Astrocyte (in vitro differentiated cells and primary cell): Measurements from ENCODE around the gene NTM. TPM values are rescaled to one million over a fixed set of nuclear protein-coding genes. Genes with fewer than 3 reads are reported as not detected.

ENCODE experiments used
- DNase-seq: peaks from one replicate; pipeline ENCODE4 v3.0.0-alpha.2; 2010; ENCODE audit warnings: low read depth
- FAIRE-seq: peaks from 2 replicates; lab custom pipeline; 2011; peaks lifted over from hg19 to GRCh38; lab: Jason Lieb, UNC
- H2AFZ ChIP-seq: 2 replicates; pipeline ENCODE4 v1.6.0; 2012; ENCODE audit warnings: low read depth, low read length, inconsistent platforms
- H3K27ac ChIP-seq: 2 replicates; pipeline ENCODE4 v1.5.1; 2011; ENCODE audit warnings: low read depth, low read length, inconsistent platforms
- H3K27me3 ChIP-seq: 2 replicates; pipeline ENCODE4 v1.6.0; 2011; ENCODE audit warnings: low read length, inconsistent platforms; ENCODE audit not compliant: insufficient read depth
- H3K36me3 ChIP-seq: 2 replicates; pipeline ENCODE4 v1.5.1; 2011; ENCODE audit warnings: low read length, inconsistent platforms; ENCODE audit not compliant: insufficient read depth
- H3K4me1 ChIP-seq: 2 replicates; pipeline ENCODE4 v1.5.1; 2011; ENCODE audit warnings: low read length, inconsistent platforms; ENCODE audit not compliant: insufficient read depth
- H3K4me2 ChIP-seq: 2 replicates; pipeline ENCODE4 v1.6.0; 2012; ENCODE audit warnings: low read length, inconsistent platforms
- H3K4me3 ChIP-seq: 2 replicates; pipeline ENCODE4 v1.5.1; 2011; ENCODE audit warnings: low read depth, mild to moderate bottlenecking, low read length, inconsistent platforms; ENCODE audit not compliant: insufficient read depth
- H3K79me2 ChIP-seq: 2 replicates; pipeline ENCODE4 v1.6.0; 2012; ENCODE audit warnings: mild to moderate bottlenecking, low read length, inconsistent platforms; ENCODE audit not compliant: insufficient read depth
- H3K9ac ChIP-seq: 2 replicates; pipeline ENCODE4 v1.6.0; 2012; ENCODE audit warnings: mild to moderate bottlenecking, low read length, inconsistent platforms
- H3K9me3 ChIP-seq: 2 replicates; pipeline ENCODE4 v1.5.1; 2012; ENCODE audit warnings: low read depth, mild to moderate bottlenecking, low read length, inconsistent platforms; ENCODE audit not compliant: insufficient read depth
- H4K20me1 ChIP-seq: 2 replicates; pipeline ENCODE4 v1.6.0; 2012; ENCODE audit warnings: low read length, inconsistent platforms; ENCODE audit not compliant: insufficient read depth
- H3K27ac Mint-ChIP-seq: one replicate; pipeline ENCODE4 v1.8.0; 2021; ENCODE audit warnings: mild to moderate bottlenecking, mixed read lengths; ENCODE audit not compliant: unreplicated experiment
- H3K27me3 Mint-ChIP-seq: one replicate; pipeline ENCODE4 v1.8.0; 2021; ENCODE audit warnings: low read depth, mixed read lengths; ENCODE audit not compliant: unreplicated experiment
- H3K36me3 Mint-ChIP-seq: one replicate; pipeline ENCODE4 v1.8.0; 2021; ENCODE audit warnings: low read depth, mixed read lengths; ENCODE audit not compliant: unreplicated experiment
- H3K4me1 Mint-ChIP-seq: one replicate; pipeline ENCODE4 v1.8.0; 2021; ENCODE audit warnings: low read depth, mixed read lengths; ENCODE audit not compliant: unreplicated experiment
- H3K4me3 Mint-ChIP-seq: one replicate; pipeline ENCODE4 v1.8.0; 2021; ENCODE audit warnings: mild to moderate bottlenecking, moderate library complexity, mixed read lengths; ENCODE audit not compliant: unreplicated experiment
- H3K9me3 Mint-ChIP-seq: one replicate; pipeline ENCODE4 v1.8.0; 2021; ENCODE audit warnings: mild to moderate bottlenecking, mixed read lengths; ENCODE audit not compliant: unreplicated experiment
- EZH2 ChIP-seq: IDR thresholded peaks from 2 replicates; pipeline ENCODE4 v1.6.1; 2012; ENCODE audit warnings: mild to moderate bottlenecking, low read length, inconsistent platforms; ENCODE audit not compliant: insufficient read depth
- total RNA-seq: library from RNA; stranded (reverse); gene quantifications from 2 replicates; pipeline ENCODE4 v1.2.1, GENCODE V29; 2021
- TF ChIP-seq, protein P1 (sequence below): IDR thresholded peaks from 2 replicates; pipeline ENCODE4 v1.5.1; 2011; ENCODE audit warnings: low read depth, mild to moderate bottlenecking, inconsistent platforms, low read length, moderate library complexity; ENCODE audit not compliant: insufficient read depth

NTM gene
- total RNA-seq, 1 donor from 2014 or later, result 98.2 TPM

DNA sequence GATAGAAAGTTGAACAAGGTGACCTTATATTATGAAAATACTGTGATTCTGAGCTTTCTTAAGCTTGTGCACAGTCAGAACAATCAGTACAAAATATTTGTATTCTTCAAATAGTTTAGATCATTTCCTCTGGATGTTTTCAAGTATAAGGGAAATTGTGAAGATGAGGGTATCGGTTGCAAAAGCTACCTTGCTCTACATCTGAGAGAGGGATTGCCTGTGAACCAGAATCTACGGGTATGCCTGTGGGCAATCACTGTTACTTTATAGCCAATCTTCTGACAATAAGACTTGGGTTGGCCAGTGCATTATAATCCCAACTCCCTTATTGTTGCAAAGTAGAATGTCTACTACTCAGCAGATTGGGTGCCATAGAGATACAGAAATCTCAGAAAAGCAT lies 90.5 kb downstream of the NTM start:
- Mint-ChIP-seq H3K9me3 (peaks cover 2% of the 10 kb centered on the region), H3K4me1 (peaks cover 5% of the 10 kb centered on the region), H3K27ac (no peak overlapping the region), H3K36me3 (peaks cover 1% of the 10 kb centered on the region), H3K4me3 (no peak overlapping the region), H3K27me3 (peaks cover 34% of the 10 kb centered on the region)
- DNase-seq (no peak), FAIRE-seq (no peak)
- no peak overlapping the region for H3K27ac ChIP-seq
- no peaks in the 10 kb centered on the region for H4K20me1 ChIP-seq
- H3K4me2 ChIP-seq, result no peak overlapping the region
- no peaks in the 10 kb centered on the region for H3K9me3 ChIP-seq
- peaks cover 9% of the 10 kb centered on the region for H3K27me3 ChIP-seq
- H3K4me1 ChIP-seq, result no peaks in the 10 kb centered on the region
- no peaks in the 10 kb centered on the region for H3K79me2 ChIP-seq
- no peak overlapping the region for H3K4me3 ChIP-seq
- TF ChIP-seq, protein P1, sequence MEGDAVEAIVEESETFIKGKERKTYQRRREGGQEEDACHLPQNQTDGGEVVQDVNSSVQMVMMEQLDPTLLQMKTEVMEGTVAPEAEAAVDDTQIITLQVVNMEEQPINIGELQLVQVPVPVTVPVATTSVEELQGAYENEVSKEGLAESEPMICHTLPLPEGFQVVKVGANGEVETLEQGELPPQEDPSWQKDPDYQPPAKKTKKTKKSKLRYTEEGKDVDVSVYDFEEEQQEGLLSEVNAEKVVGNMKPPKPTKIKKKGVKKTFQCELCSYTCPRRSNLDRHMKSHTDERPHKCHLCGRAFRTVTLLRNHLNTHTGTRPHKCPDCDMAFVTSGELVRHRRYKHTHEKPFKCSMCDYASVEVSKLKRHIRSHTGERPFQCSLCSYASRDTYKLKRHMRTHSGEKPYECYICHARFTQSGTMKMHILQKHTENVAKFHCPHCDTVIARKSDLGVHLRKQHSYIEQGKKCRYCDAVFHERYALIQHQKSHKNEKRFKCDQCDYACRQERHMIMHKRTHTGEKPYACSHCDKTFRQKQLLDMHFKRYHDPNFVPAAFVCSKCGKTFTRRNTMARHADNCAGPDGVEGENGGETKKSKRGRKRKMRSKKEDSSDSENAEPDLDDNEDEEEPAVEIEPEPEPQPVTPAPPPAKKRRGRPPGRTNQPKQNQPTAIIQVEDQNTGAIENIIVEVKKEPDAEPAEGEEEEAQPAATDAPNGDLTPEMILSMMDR, result no peak
- TF ChIP-seq EZH2, result no peak
- H2AFZ ChIP-seq, result no peak overlapping the region
- H3K9ac ChIP-seq, result no peak overlapping the region
- H3K36me3 ChIP-seq, result no peaks in the 10 kb centered on the region

DNA sequence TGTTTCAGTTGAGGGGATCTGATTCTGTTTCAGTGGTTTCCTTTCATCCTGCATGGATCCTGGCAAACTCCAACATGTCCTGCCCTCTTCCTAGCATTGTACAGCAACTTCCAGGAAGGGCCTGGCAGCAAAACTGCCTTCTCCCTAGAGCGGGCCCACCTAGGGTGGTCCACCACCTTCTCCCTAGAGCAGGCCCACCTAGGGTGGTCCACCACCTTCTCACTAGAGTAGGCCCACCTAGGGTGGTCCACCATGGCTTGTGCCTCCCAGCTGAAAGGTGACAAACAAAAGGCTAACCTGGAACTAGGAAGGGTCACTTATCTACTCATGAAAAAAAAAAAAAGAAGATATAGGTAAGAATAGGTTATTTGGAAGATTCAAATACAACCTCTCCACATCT lies 92.2 kb downstream of the NTM start:
- H3K79me2 ChIP-seq, result no peaks in the 10 kb centered on the region
- H4K20me1 ChIP-seq, result no peaks in the 10 kb centered on the region
- no peak overlapping the region for H2AFZ ChIP-seq
- H3K4me3 ChIP-seq, result no peak overlapping the region
- H3K9me3 ChIP-seq, result no peaks in the 10 kb centered on the region
- no peak overlapping the region for H3K9ac ChIP-seq
- H3K27ac ChIP-seq, result no peak overlapping the region
- H3K36me3 ChIP-seq, result no peaks in the 10 kb centered on the region
- H3K4me1 ChIP-seq, result no peaks in the 10 kb centered on the region
- Mint-ChIP-seq H3K4me3 (no peak overlapping the region), H3K36me3 (no peaks in the 10 kb centered on the region), H3K27me3 (peaks cover 23% of the 10 kb centered on the region), H3K27ac (no peak overlapping the region), H3K4me1 (peaks cover 10% of the 10 kb centered on the region), H3K9me3 (no peaks in the 10 kb centered on the region)
- no peak for TF ChIP-seq EZH2
- TF ChIP-seq, protein P1, result no peak
- FAIRE-seq (no peak), DNase-seq (no peak)
- H3K4me2 ChIP-seq, result no peak overlapping the region
- H3K27me3 ChIP-seq, result peaks cover 9% of the 10 kb centered on the region

DNA sequence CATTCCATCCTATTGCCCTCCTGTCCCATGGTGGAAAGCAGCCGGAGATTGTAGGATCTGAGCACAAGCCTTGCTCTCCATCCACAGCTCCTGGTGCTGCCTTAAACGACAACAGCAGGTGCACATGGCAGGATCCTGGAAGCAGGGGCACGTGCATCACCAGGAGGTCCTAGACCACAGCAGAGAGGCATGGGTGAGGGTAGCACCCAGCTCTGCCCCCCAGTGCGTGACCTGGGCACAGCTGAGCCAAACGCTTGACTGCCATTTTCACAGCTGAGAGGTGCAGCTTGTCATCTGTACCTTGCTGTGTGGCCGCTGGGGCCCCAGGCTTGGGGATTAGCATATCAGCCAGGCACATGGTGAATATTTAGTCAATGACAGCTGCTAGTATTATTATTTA lies 92.7 kb downstream of the NTM start:
- no peak for FAIRE-seq
- no peaks in the 10 kb centered on the region for H3K9me3 Mint-ChIP-seq

More for the DNA sequence above, 92.7 kb downstream of the NTM start:
- TF ChIP-seq EZH2, result no peak
- TF ChIP-seq, protein P1, result no peak
- Mint-ChIP-seq H3K27ac (no peak overlapping the region), H3K27me3 (peaks cover 20% of the 10 kb centered on the region), H3K36me3 (no peaks in the 10 kb centered on the region), H3K4me3 (no peak overlapping the region), H3K4me1 (peaks cover 15% of the 10 kb centered on the region)
- Histone ChIP-seq H3K4me2 (no peak overlapping the region), H4K20me1 (no peaks in the 10 kb centered on the region), H2AFZ (no peak overlapping the region), H3K36me3 (no peaks in the 10 kb centered on the region), H3K9me3 (no peaks in the 10 kb centered on the region), H3K9ac (no peak overlapping the region), H3K27me3 (peaks cover 9% of the 10 kb centered on the region), H3K27ac (no peak overlapping the region), H3K4me3 (no peak overlapping the region), H3K79me2 (no peaks in the 10 kb centered on the region), H3K4me1 (no peaks in the 10 kb centered on the region)
- DNase-seq, result no peak
